Measurements from ENCODE around the gene TMED9.

- no peak for TF ChIP-seq CTCF (IDR thresholded peaks at IDR 0.05; ENCODE audit: low read depth, low read length, poor library complexity, severe bottlenecking)
- TF ChIP-seq EZH2phosphoT487 (IDR thresholded peaks at IDR 0.05; ENCODE audit: borderline replicate concordance, low read length), result no peak
Measured at GRCh38 chr5:177603631-177604030, 11.6 kb downstream of the TMED9 start.

Data from DOHH2 (cell line).